HG02678 (cell line): Measurements from ENCODE around the gene FBXW7.

Experiments
- ATAC-seq: cut with Tn5 transposase; IDR thresholded peaks from one replicate; pipeline ENCODE4 v1.9.1; 2021; ENCODE audit warnings: mild to moderate bottlenecking, moderate library complexity; ENCODE audit not compliant: unreplicated experiment

Gene FBXW7, protein sequence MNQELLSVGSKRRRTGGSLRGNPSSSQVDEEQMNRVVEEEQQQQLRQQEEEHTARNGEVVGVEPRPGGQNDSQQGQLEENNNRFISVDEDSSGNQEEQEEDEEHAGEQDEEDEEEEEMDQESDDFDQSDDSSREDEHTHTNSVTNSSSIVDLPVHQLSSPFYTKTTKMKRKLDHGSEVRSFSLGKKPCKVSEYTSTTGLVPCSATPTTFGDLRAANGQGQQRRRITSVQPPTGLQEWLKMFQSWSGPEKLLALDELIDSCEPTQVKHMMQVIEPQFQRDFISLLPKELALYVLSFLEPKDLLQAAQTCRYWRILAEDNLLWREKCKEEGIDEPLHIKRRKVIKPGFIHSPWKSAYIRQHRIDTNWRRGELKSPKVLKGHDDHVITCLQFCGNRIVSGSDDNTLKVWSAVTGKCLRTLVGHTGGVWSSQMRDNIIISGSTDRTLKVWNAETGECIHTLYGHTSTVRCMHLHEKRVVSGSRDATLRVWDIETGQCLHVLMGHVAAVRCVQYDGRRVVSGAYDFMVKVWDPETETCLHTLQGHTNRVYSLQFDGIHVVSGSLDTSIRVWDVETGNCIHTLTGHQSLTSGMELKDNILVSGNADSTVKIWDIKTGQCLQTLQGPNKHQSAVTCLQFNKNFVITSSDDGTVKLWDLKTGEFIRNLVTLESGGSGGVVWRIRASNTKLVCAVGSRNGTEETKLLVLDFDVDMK

DNA sequence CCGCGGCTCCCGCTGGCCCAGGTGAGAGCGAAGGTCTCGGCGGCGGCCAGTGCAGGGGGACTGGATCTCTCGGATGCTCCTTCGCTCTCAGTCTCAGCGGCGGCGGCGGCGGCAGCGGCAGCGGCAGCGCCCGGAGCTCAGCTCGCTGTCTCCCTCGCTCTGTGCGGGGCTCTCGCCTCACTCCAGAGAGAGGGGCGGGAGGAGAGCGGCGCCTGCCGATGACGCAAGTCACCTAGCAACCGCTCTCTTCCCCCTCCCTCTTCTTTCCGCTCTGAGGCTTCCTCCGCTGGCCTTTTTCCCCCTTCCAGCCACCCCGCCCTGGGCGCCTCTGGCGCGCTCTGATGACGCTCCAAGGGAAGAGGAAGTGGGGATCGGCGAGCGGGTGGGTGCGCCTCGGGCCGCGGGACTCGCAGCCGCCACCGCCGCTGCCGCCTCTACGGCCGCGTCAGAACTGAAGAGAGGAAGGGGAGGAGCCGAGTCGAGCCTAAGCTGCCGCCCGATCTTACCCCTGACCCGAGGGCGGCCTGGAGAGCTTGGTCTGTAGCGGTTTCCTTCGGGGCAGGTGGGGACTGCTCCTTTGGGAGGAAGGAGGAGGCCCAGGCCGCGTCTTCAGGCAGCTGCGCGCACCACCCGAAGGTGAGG lies at the start of gene FBXW7:
TSS of gene FBXW7 (minus strand) at position 190 of the 642 bp plus-strand sequence. CDS start 124,289 bp downstream, outside the sequence.
- ATAC-seq = peak; percentile 87

DNA sequence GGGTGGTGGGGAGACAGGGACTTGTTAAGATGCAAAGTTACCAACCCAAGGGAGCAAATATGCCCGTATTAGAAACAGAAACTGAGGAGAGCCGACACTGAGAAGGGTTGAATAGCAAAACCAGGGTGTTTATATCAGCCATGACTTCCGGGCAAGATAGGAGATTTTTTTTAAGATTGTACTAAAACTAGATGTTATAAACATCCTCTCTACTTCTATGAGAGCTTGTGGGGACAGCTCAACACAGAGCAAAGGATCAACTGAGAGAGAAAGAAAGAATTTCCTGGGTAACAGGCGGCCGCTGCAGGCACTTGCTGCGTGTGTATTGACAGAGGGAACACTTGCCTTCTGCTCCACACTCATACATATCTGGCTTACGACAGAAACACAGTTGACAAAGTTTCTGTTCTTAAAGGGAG lies 49.1 kb upstream of the FBXW7 start:
- no peak for ATAC-seq

DNA sequence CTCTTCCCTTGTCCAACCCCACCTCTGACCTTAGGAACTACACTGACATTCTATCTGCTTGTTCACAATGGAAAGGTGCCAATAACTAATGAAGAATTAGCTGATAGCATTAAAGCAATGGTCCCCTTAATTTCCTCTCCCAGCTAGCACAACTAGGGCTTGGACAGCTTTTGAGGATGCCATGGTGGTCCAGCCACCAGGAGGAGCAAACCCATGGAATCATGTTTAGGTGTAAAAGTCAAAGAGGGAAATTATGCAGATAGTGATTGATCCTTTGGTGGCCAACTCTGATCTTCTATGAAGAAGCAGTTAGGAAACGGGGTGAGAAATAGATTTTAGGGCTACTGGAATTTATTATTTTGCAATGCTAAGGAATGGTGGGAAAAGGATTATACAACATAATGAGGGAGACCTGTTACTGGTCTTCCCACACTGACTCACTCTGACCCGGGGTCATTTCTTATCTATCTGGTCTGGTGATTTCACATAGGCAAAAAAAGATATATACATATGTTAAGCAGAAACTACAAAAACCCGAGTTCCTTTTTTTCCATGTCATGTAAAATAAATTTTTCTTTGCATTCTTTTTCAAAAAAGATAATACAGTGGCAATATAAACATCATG lies 45.8 kb upstream of the FBXW7 start:
- no peak for ATAC-seq

DNA sequence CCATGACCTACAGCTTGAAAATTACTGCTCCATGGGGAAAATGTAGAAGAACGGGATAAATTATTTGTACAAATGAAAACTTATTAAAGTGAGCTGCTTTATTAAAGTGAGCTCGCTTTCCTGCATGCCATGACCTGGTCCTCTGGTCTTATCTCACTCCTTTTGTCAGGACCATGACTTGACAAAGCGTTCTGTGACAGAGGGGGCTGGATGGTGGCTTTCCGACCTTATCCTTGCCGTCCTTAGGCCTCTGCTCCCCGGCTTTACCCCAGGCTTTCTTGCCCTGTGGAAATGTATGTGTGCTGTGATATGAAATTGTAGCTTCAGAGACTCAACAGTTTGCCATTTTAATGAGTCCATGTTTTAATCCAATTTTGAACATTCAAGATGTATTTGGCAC lies 44.0 kb upstream of the FBXW7 start:
- no peak for ATAC-seq

DNA sequence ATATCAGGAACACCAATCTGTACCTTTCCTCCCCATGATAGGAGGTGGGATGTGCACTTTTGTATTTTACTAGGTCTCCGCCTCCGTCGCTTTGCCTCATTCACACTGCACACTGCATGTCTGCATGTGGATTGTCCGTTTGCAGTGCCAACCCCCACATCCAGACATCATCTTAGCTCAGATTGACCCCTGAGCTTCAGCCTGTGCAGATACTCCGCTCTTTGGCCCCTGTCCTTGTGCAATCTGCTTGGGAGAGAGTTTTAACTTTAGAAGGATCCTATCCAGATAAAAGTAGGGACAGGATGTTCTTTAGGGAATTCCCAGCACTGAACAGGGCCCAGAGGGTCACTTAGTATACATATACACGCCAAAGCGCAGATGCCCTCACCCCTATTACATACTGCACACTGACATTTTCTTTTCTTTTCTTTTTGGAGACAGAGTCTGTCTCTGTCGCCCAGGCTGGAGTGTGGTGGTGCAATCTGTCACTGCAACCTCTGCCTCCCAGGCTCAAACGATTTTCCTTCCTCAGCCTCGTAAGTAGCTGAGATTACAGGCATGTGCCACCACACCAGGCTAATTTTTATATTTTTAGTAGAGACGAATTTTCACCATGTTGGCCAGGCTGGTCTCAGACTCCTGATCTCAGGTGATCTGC lies 43.3 kb upstream of the FBXW7 start:
- no peak for ATAC-seq

DNA sequence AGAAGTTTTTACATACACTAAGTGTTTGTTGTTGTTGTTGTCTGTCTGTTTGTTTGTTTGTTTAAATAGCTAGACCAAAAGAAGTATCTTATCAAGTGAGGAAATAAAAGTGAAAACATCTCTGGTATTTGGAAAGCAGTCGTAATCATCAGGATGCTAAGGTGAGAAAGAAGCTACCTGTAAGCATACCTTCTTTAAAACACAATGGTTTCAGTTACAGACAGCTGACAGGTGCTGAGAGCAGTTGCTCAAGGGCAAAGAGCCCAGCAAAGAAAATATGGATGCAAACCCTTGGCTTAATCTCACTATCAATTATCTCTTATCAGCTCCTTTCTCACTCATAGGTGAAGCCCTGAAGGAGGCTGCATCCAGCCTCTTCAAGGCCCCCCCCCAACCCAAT lies 42.8 kb upstream of the FBXW7 start:
- ATAC-seq = no peak

DNA sequence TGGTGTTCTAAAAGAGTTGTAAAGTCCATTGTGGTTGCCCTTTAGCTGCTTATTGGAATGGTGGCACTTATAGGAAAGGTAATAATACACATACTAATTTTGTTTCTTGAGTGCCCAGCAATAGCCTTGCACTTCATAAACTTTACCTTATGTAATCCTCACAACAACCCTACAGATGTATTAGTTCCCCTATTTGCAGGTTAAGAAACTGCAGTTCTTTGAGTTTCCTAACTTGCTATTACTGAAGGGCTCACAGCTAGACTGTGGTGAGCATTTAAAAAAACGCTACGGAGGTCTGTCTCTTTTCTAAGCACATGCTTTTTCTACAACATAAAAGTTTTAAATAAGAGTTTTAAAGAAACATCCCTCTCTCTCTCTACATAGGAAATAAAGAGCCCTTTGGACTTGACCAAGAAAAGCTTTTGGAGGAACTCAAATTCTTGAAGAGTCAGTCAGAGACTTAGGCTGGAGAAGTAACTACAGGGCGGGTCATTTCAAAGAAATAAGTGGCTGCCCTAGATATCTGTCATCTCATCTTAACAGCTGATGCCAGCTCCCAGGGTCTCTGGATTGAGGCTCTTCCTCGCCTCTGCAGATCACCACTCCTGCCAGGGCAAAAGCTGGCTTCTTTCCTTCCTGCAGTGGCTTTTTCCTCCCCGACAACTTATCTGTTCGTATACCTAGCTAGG lies 42.0 kb upstream of the FBXW7 start:
- ATAC-seq = peak; percentile 82

DNA sequence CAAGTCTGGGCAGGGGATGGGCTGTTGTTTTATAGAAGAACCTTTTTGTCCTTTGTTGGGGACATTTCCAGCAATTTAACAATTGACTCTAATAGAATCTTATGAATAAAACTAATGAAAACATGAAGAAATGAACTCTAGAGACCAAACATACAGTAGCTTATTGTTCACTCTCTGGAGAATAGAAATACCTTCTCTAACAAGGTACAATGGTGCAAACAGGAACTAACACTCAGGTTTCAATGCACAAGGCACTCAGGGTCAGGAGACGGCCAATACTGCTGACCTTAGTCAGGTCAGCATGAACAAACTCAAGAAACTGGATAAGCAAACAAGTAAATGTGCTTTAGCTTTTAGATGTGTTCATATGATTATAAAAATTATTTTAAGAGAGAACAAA lies 39.6 kb upstream of the FBXW7 start:
- no peak for ATAC-seq

DNA sequence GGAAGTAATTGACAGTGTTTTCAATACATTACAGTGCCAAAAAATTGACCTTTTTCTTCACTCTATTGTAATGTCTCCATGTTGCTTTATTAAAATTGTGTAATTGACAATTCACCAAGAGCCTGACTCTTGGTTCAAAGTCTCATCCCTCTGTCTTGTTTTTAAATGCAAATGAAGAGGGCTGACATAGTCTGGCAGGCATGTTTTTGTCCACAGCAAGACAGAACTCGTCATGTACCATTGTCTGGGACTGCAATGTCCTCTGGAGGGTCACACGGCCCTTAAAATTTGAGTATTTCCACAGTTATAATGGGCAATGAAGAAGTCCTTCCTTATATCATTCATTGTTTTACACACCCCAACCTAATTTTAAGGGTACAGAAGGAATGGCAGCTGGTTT lies 38.0 kb upstream of the FBXW7 start:
- no peak for ATAC-seq

DNA sequence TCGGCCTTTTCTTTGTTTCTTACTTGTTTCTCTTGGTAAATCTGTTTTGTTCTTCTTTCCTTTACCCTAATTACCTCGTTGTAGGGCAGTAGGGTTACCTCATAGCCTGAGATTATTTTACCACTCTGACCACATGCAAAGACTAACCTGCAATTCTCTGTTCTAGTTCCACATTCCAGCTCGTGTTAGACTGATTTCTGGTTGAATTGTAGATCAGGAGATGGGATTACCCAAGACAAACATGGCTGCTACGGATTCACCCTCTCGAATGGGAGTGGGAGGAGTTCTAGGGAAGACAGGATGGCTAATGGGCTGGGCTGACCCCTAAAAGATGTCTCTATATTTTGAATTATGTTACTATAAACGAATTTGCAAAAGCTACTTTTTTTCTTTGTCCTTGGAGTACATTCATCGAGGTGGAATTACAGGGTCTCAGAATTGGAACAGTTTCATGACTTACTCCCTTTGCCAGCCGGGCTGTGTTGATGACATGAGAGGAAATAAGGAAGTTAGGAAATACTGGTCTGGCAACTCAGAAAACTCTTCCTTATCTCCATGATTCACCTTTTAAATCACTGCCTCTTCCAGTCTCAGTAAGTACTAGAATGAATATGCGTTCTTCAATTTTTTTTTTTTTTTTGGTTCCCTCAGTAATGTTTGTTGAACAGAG lies 36.7 kb upstream of the FBXW7 start:
- peak; percentile 72 for ATAC-seq

DNA sequence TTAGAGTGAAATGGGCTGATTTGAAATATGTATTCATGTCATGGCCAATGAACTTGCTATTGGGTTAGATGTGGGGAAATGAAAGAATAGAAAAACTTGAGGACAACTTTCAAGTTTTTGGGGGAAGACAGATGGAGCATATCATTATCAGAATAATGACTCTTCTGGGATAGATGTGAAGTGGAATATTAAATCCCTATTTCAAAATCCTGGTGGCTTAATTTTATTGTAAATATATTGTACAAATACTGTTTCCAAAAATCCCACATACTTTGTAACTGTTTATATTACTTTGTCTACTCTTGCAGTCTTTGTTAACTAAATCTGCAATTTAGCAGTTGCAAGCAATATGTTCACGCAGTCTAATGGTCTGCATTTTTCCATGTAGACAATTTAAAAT lies 35.9 kb upstream of the FBXW7 start:
- ATAC-seq = no peak

DNA sequence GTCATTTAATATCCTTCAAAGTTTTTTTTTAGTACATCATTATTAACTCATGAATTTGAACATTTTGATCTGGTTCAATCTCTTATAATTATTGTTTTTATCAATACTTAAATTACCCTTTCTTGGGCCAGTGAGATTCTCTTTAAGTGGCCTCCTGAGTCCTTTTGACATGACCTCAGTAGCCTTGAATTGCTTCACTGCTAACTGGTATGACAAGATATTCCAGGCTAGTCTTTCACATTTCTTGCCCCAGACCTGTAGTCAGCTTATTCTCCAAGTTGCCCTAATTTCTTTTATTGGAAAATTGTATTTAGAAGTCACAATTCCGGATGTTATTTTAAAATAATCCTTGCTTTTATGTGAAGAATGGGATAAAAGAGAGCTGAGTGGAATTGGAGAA lies 35.4 kb upstream of the FBXW7 start:
- ATAC-seq = no peak

DNA sequence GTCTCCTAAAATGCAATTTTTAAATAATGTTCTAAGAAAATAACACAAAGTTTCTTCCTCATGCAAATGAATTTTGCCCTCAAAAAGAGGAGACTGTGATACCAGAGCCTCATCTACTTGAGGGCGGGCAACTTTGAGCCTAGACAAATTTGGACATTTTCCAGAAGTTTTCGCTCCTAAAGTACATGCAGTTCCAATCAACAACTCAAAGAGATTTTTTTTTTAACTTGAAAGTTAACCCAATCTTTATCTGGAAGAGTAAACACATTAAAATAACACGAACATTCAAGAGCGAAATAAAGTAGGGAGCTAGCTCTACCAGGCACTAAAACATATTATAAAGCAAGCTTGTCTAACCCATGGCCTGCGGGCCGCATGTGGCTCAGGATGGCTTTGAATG lies 29.4 kb upstream of the FBXW7 start:
- ATAC-seq = no peak

DNA sequence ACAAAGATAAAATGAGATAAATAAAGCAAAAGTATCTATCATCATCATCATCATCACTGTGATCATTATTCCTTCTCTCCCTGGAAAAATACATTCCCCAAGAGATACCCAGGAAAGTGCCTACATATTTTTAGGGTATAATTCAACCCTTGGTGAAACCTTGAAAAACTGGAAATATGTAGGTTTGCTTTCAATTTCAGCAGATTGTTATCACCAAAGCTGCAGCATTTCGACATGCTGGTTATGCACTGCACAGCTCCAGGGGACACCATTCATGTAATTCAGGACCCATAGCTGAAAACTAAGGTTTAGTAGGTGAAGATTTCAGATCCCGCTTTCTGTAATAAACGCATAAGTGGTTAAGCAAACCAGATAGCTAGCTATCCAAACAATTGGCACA lies 28.4 kb upstream of the FBXW7 start:
- ATAC-seq = no peak

DNA sequence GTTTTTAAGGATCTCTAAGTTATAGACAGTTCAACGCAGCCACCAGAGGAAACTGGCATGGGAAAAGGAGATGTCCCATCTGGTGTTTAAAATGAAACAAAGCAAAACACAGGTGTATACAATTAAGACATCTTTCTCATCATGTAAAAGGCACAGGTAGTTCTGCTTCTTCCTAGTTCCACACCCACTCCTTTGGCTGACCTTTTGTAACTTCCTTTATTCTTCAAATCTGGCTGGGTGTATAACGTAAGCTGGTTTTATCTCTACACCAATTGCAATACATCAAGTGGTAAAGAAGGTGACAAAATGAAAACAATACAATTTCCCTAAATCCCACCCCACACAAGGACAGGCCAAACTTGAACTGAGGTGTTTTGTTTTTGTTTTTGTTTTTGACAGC lies 27.3 kb upstream of the FBXW7 start:
- ATAC-seq = no peak

DNA sequence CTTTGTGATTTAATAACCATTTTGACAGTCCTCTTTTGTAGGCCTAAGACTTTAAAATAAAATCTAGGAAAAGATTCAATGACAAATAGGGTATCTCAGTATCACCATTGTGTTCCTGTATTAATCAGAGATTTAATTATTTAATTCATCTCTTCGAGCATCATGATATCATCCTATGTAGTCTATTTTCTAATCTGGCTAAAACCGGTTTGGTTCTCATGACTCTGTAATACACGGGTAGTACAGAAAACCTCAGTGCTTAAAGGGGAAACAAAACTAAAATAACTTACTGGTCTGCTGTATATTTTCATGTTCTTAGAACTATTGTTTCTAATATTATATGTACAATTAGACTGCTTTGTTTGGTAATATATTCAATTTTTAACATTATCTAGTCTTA lies 23.7 kb upstream of the FBXW7 start:
- ATAC-seq = no peak

DNA sequence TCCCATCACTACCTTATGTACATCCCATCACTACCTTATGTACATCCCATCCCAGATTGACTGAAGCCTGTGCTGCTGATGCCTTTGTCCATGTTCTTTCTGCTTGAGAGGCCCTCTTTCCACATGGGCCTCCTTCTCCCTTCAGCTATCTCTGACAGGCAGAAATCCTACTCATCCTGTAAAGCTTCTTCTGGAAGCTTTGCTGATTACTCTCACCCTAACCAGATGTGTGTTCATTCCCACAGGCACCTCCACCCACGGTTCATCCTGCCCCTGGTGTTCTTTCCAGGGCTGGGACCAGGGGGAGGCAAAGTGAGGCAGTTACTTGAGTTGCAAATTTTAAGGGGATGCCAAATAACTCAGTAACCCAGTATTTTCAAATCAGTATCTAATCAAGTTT lies 22.5 kb upstream of the FBXW7 start:
- no peak for ATAC-seq

DNA sequence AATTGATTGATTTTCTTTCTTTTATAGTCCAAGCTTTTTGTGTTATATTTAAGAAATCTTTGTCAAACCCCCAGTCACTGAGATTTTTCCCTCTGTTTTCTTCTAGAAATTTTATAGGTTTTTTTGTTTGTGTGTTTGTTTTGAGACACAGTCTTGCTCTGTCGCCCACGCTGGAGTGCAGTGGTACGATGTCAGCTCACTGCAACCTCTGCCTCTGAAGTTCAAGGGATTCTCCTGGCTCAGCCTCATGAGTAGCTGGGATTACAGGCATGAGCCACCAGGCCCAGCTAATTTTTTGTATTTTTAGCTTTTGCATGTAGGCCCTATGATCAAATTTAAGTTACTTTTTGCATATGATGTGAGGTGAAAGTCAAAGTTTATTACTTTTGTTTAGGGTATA lies 20.9 kb upstream of the FBXW7 start:
- ATAC-seq = no peak

DNA sequence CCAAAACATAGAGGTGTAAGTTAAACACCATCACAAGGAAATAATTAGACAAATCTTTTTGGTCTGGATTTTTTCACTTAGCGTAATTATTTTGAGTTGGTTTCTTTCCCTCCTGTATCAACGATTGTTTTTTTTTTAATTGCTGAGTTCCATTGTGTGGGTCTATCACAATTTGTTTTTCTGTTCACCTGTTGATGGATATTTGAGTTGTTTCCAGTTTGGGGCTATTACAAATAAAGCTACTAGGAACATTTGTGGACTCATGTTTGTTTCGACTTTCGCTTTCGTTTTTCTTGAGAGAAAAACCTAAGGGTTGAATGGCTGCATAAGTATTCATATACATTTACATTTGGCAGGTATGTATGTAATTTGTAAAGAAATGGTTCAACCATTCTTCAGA lies 20.4 kb upstream of the FBXW7 start:
- no peak for ATAC-seq

DNA sequence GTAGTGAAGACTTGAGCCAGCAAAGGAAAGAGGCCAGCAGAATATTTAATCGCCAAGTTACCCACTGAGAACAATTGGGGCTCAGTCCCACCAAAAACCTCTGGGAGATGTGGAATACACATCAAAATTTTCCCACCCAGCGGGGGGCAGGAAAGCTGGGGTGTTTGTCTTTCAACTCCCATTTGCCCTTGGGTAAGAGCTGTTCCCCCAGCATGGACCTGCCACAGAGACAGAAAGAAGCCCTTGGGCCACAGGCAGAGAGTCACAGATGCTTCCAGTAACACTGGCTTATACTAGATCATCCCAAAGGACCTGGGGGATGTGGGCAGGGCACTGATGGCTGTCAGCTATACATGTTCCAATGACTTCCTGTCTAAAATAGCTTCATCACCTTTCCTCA lies 18.9 kb upstream of the FBXW7 start:
- ATAC-seq = no peak
